Cortex of kidney (tissue), 1 donor: ENCODE measurements around the gene PRICKLE3.

Experiments
- DNase-seq: peaks from one replicate; lab custom pipeline; 2025; lab: John Stamatoyannopoulos, UW

The PRICKLE3 gene, protein sequence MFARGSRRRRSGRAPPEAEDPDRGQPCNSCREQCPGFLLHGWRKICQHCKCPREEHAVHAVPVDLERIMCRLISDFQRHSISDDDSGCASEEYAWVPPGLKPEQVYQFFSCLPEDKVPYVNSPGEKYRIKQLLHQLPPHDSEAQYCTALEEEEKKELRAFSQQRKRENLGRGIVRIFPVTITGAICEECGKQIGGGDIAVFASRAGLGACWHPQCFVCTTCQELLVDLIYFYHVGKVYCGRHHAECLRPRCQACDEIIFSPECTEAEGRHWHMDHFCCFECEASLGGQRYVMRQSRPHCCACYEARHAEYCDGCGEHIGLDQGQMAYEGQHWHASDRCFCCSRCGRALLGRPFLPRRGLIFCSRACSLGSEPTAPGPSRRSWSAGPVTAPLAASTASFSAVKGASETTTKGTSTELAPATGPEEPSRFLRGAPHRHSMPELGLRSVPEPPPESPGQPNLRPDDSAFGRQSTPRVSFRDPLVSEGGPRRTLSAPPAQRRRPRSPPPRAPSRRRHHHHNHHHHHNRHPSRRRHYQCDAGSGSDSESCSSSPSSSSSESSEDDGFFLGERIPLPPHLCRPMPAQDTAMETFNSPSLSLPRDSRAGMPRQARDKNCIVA

GRCh38 chrX:49186125-49187027, at the start of gene PRICKLE3:
PRICKLE3 (minus strand) TSS chrX:49186373; CDS start chrX:49186297, 76 bp downstream.
- no peak for DNase-seq

- no peak for DNase-seq
Observed at GRCh38 chrX:49233887-49234555, 47.8 kb upstream of the PRICKLE3 start.

DNA sequence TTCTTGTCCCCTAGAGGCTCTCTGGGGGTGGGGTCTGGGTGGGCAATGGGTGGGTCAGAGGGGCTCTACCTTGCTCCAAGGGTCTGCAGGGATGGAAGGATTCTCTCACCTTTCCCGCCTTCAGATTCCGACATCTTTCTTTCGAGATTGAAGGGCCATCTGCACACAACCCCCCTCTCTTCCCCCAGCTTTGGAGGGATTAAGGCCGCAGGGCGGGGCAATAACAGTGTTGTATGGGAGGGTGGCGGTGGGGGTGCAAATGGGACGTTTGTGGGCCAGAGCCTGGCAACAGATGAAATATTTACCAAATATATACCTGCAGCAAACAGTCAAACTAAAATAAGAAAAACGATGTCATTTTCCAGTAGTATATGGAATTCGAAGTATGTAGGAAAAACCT, 47.0 kb upstream of the PRICKLE3 start, which contains the start of gene CACNA1F:
CACNA1F (minus strand) TSS at position 165 of the 400 bp plus-strand sequence; CDS start at position 134, 31 bp downstream.
- no peak for DNase-seq

DNA sequence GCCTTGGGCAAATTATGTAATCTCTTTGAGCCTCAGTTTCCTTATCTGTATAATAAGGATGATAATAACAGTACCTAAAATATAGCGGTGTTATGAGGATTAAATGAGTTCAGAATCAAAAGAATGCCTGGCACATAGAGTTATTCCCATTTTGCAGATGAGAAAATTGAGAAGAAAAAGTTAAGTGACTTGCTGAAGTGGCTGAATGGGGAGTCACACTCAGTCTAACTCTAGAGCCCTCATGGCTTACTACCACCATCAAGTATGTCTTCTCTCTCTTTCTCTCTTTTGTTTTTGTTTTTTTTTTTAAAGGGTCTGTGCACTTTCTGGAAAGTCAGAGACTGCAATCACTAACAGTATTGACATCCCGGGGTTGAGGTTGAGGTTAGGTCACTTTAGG, 46.4 kb upstream of the PRICKLE3 start:
- no peak for DNase-seq

DNA sequence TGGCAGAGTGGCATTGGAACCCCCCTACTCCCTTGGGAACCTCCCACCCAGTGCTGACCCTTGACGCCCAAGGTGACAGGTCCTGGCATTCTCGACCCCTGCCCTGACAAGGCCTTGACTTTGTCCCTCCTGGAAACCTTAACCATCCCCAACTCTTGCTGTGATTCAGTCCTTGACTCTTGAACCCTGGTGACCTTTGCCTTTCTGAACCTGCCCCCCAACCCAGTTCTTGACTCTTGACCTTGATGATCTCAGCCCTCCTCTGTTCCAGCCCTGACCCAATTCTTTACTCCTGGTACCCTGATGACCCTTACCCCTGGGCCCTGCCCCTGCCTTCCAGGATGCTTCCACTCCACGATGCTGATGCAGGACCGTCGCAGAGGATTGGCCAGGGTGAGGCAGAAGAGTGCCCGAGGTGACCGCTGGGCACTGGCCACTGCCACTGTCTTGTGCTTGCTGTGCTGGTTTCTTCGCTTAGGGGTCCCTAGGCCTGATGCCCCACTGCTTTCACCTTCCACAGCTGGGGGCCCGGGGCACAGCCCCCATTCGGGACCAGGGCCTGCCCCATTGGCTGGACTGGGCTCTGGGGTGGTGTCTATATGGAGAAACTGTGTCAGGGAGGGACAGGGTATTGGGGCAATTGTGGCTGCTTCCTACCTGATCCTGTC, 45.3 kb upstream of the PRICKLE3 start:
- DNase-seq: no peak

- no peak for DNase-seq
Observed at GRCh38 chrX:49230500-49231232, 44.5 kb upstream of the PRICKLE3 start.

- no peak for DNase-seq
Observed at GRCh38 chrX:49228185-49228584, 42.0 kb upstream of the PRICKLE3 start.

GRCh38 chrX:49227726-49228125, 41.6 kb upstream of the PRICKLE3 start:
- DNase-seq: no peak

DNA sequence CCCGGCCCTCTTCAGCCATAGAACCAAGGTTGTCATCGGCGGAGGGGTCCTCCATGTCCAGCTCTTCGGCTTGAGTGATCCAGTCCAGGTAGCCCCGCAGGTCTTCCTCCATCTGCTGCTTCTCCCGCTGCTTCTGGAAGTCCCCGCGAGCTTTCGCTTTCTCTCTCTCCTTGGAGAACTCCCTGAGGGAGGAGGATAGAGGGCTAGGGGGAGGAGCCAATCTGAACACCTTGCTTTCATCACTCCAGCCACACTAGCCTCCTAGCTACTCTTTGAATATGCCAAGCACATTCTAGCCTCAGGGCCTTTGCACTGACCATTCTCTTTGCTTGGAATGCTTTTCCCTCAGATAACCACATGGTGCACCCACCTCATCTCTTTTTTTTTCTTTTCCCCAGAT, 40.8 kb upstream of the PRICKLE3 start:
- DNase-seq: no peak

- no peak for DNase-seq
Observed at GRCh38 chrX:49225858-49226257, 39.7 kb upstream of the PRICKLE3 start.

GRCh38 chrX:49221868-49222267, 35.7 kb upstream of the PRICKLE3 start:
- no peak for DNase-seq

DNA sequence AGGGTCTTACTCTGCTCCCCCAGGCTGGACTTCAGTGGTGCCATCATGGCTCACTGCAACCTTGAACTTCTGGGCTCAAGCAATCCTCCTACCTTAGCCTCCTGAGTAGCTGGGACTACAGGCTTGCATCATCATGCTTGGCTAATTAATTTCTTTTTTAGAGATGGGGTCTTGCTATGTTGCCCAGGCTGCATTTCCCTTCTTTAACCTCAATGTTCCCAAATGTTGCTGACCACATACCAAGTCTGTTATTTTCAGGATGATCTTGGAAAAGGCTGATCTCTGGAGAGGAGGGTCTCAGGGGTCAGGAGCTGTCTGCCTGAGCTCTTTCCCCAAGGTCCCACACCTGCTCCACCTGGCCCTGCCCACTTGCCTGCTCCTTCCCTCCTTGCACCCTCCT, 33.9 kb upstream of the PRICKLE3 start:
- no peak for DNase-seq

DNA sequence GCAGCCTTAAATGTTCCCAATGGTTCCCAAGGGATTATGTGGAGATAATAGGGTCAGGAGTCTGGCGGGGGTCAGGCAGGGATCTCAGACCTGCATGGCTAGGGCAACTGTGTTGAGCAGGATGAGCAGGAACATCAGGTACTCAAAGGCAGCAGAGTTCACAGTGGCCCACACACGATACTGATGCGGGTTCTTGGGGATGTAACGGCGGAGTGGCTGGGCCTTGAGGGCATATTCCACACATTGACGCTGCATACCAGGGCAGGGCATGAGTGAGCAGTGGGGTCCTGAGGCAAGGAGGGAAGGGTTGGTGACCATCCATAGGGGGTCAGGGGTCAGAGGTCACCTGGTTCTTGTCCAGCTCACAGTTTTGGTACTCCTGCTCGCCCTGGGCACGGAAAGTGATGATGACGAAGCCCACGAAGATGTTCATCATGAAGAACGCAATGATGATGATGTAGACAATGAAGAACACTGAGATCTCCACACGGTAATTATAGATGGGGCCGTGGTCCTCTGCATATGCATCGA, 28.9 kb upstream of the PRICKLE3 start:
- no peak for DNase-seq

GRCh38 chrX:49214416-49214815, 28.2 kb upstream of the PRICKLE3 start:
- no peak for DNase-seq

DNA sequence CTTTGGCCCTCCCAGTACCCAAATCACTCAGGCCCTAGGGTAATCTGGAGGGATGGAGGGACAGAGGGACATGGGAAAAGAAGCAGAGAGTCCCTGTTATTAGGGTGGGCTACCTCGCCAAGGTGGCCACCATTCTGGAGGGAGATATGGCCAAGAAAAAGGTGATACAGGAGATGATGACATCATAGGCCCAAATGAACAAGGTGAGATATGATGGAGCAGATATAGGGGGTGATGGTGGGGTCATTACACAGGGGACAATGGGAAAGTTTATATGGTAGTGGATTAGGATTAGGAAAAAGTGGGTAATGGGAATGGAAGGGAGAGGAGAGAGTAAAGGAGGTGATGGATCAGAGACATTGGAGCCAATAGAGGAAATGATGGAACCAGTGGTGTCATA, 26.7 kb upstream of the PRICKLE3 start:
- no peak for DNase-seq

DNA sequence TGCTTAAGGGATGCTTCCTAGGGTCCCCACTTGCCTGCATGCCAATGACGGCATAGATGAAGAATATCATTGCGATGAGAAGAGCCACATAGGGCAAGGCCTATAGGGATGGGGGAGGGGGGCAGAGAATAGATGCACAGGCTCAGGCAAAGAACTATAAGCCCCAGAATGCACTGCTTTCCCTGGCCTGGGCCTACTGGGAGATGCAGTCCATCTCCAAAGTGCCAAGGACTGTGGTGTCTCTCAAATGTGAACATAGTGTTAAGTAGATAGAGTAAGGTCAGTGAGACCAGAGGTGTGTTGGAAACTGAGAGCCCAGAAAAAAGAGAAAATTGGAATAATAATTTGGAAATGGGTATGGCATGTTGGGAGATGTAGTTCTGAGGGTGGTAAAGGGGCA, 26.0 kb upstream of the PRICKLE3 start:
- DNase-seq: no peak

- DNase-seq: no peak
Observed at GRCh38 chrX:49211074-49211473, 24.9 kb upstream of the PRICKLE3 start.

DNA sequence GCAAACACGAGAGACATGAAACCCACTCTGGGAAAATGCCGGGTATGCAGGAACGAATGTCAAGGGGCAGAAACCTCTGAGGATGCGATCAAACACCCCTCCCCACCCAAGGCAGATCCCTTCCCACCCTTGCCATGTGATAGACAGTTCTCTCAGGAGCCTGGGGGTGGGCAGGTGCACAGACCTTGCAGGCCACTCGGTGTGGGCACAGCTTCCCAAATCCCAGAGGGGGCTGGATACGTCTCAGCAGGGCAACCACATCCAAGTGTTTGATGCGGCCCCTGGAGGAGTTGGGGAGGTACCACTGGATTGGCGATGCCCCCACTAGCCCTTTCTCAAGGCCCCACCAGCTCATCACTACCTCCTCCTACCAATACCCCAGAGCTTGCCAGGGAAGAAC, 24.2 kb upstream of the PRICKLE3 start:
- DNase-seq: no peak

- DNase-seq: no peak
Observed at GRCh38 chrX:49209434-49210251, 23.5 kb upstream of the PRICKLE3 start.
